SH-SY5Y (cell line): Measurements from ENCODE around the gene LDB3.

Source experiments
- GATA2 ChIP-seq: IDR thresholded peaks from 2 replicates; pipeline ENCODE4 v1.6.1; 2011; ENCODE audit warnings: mild to moderate bottlenecking, low read depth, low read length
- GATA3 ChIP-seq: IDR thresholded peaks from 2 replicates; pipeline ENCODE4 v1.6.1; 2011; ENCODE audit warnings: low read depth, mild to moderate bottlenecking, low read length, moderate library complexity

Gene LDB3

DNA sequence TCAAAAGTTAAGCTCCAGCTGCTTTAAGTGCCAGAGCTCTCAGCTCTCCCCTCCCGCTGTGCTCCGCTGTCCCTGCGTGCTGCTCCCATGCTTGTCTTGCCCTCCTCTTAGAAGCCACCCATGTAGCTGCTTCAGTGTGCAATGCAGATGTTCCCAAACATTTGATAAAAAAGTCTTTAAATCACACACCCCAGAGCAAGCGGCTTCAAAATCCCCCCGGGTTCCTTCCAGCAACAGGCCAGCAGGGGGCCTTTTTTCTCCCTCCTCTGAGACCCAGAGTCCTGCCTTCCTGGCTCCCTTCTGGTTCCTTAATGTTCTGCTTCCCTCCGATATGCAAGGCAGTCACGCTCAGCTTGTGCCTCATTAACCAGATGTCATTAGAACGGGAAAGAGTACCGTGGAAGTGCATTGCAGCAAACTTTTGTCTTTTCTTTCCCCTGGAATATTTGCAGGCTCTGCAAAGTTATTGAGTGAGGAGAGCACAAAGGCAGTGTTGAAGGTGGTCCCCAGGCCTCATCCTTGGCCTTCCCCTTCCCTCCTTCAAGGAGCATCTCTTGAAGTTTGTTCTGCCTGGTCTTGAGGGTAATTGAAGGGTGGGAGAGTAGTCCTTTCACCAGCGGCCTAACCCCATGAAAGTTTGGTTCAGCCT, 25.5 kb downstream of the LDB3 start:
- TF ChIP-seq GATA2 (no peak), GATA3 (no peak)

DNA sequence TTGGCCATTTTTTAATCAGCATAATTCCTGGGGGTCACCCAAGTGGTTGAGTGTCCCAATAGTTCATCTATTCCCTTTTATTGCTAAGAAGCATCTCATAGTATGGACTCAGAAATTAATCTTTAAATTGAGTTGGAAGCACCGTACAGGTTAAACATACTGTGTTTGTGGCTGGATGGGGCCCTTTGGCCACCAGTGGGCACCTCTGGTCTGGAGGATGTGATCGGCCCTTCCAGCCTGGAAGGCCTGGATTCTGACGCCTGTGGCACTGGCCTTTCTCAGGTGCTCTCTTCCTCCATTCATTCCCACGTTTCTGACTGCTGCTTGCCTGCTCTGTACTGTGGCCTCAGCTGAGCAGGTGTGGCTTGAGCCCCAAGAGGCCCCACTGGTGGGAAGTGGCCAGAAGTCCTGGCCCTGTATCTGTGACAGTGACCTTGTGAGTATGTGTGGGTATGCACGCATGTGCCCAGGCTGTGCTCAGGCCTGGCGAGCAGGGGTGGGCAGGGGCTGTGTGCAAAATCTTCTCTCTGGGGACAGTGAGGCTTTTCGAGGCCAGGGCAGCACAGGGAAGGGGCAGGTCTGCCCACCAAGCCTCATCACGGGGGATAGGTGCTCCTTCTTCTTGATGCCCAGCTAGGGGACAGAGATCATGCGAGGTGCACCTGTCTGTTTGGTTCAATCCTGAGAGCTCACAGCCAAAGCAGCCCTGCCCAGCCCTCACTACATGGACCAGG, 30.1 kb downstream of the LDB3 start:
- no peak for TF ChIP-seq GATA2
- TF ChIP-seq GATA3 = no peak

GRCh38 chr10:86699125-86699524, 30.8 kb downstream of the LDB3 start:
- TF ChIP-seq GATA2 (no peak), GATA3 (no peak)

- no peak for TF ChIP-seq GATA3
- no peak for TF ChIP-seq GATA2
Observed at GRCh38 chr10:86699541-86699940, 31.2 kb downstream of the LDB3 start.

GRCh38 chr10:86699991-86700840, 31.9 kb downstream of the LDB3 start:
- TF ChIP-seq GATA2 (no peak), GATA3 (no peak)

DNA sequence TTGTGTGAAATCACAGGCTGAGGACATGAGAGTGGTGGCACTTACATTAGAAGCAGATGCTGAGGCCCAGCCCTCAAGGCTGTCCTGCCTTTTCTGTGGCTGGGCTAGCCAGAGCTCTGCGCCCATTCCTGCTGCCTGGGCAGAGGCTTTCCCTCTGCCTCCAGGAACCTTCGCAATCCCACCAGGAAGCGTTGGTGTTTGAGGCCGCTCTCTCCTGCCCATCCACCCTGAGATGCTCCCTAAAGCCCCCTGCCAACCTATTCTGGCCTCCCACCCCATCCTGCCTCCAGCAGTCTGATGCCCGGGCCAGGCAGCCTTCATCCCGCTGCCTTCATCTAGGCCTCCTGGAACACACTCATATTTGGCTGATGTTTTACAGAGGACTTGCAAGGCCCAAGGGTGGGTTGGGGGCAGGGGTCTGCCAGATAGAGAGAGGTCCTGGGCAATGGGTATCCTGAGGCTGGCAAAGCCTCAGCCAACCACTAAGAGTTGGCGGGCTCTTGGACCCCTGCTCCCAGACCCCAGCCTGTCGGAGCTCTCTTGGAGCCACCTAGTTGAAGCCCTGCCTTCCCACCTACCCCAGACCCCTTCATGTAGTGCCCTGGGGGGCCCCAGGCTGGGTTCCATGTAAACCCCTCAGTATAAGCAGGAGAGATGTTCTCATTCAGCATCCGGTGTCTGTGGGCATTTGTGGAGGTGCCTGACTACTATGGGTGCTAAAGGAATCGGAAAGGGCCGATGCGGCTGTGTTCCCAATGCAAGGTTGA, 32.7 kb downstream of the LDB3 start:
- TF ChIP-seq GATA3 = no peak

DNA sequence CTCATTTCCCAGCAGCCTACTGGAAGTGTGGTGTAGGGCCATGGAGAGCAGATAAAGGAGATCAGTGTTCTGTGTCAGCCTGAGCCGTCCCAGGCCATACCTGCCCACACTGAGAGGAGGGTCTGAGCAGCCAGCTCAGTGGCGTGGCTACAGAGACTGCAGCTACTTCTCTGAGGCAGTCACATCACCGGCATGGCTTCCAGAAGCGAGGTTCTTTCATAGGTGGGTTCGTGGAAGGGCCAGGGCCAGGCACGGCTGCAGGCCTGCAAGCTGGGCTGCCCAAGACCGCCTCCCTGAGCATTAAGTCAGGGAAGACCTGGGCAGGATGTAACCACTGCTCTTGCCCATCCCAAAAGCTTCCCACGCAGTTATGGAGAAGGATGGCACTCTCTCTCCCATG, 34.9 kb downstream of the LDB3 start:
- no peak for TF ChIP-seq GATA3
- TF ChIP-seq GATA2 = no peak

DNA sequence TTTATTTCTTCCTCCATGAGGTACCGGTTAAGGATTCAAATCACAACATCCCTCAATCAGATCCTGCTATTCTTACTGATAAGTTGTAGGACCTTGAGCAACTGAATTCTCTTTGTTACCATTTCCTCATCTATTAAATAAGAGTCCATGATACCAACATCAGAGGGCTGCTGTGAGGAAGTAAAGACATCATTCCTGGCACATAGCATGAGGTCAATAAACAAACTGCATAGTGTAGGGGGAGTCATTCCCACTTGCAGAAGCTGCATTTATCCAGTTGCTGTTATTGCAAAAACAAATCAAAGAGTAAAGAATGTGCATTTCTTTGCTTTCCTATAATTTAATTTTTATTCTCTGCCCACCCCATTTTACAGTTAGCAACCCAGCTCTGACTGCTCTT, 36.8 kb downstream of the LDB3 start:
- no peak for TF ChIP-seq GATA3
- TF ChIP-seq GATA2 = no peak

DNA sequence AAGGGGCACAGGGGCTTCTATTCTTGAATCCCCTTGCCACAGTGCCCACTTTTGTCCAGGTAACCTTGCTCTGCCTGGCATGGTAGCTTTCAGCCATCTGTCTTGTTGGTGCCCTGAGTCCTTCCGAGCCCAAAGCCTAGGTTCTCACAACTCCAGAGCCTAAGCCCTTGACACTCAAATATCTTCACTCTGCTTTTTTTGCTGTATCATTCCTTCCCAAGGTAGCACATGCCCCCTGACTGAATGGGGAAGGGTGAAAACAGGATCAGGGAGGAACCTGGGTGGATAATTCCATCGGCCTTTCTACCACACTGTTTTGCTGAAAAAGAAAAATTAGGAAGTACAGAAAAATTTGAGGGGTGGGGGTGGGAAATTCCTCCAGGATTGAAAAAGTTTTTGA, 37.6 kb downstream of the LDB3 start:
- TF ChIP-seq GATA3 (no peak), GATA2 (no peak)

- no peak for TF ChIP-seq GATA2
- TF ChIP-seq GATA3 = no peak
Observed at GRCh38 chr10:86706401-86706841, 38.1 kb downstream of the LDB3 start.

DNA sequence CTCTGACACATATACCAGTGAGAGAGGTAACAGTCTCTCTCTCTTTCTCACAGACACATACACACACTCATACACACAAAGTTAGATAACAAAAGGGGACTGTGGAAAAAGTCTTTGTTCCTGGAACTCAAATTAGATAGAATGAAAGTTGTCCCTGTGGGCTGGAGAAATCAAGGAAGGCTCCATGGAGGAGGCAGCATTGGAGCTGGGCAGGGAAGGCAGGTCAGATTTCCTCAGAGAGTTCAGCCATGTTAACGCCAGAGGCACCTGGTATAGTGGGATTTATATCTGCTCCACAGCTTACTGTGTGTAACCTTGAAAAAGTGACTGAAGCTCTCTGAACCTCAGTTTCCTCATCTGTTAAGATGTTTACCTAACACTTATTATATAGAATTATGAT, 38.7 kb downstream of the LDB3 start:
- TF ChIP-seq GATA2 (no peak), GATA3 (no peak)

- TF ChIP-seq GATA3 (no peak), GATA2 (no peak)
Observed at GRCh38 chr10:86707505-86707904, 39.2 kb downstream of the LDB3 start.

DNA sequence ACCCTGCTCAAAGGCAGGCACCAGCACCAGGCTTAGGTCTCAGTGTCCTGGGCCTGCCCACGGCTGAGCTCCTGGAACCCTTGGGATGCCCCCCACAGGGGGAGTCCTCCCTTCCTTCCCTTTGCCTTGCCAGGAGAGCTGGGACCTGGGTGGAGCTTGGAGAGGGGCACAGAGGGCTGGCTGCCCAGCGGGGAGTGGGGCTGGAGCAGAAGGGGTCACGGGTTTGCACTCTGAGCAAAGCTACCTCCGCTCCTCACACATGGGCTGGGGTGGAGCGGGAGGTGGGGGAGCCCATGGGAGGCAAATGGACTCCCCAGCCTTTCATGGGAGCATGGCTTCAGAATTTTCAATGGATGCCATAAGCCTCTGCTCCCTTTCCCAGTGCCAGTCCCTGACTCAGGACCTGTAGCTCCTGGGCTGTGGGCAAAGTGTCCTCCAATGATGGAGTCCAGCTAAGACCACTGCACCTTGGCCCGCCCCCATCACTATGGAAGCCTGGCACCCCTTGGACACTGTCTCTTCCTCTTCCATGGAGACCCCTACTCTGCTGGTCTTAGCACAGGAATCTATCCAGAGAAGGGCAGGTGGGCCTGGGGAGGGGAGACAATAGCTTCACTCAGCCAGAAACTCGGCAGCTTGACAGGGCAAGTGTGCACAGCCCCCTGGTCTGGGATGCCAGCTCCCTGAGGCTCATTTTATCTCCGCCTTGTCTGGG, 39.9 kb downstream of the LDB3 start:
- no peak for TF ChIP-seq GATA2
- TF ChIP-seq GATA3 = no peak

- TF ChIP-seq GATA2 (no peak), GATA3 (no peak)
Observed at GRCh38 chr10:86708783-86709380, 40.6 kb downstream of the LDB3 start.
